ENCODE measurements around the gene GABRR2.

Gene GABRR2

GRCh38 chr6:89282749-89283148, 32.4 kb downstream of the GABRR2 start:
- CTCF ChIA-PET: interaction anchor here (1.5 kb wide), 1 partner anchor 17 kb away, joined by 5 read pairs; no protein-coding TSS in a partner anchor
- no peak for DNase-seq (ENCODE audit: extremely low spot score)
- no peak for TF ChIP-seq BHLHE40 (IDR thresholded peaks at IDR 0.05; ENCODE audit: borderline replicate concordance)
- TF ChIP-seq SUZ12 (IDR thresholded peaks at IDR 0.05): no peak
- TF ChIP-seq TARDBP (IDR thresholded peaks at IDR 0.05): no peak
- no peak for TF ChIP-seq L3MBTL2 (conservative IDR thresholded peaks at IDR 0.05)
- no peak for TF ChIP-seq ARNT (IDR thresholded peaks at IDR 0.05)
- TF ChIP-seq, protein P1, sequence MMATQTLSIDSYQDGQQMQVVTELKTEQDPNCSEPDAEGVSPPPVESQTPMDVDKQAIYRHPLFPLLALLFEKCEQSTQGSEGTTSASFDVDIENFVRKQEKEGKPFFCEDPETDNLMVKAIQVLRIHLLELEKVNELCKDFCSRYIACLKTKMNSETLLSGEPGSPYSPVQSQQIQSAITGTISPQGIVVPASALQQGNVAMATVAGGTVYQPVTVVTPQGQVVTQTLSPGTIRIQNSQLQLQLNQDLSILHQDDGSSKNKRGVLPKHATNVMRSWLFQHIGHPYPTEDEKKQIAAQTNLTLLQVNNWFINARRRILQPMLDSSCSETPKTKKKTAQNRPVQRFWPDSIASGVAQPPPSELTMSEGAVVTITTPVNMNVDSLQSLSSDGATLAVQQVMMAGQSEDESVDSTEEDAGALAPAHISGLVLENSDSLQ (IDR thresholded peaks at IDR 0.05): no peak
- no peak for TF ChIP-seq FOXA1 (IDR thresholded peaks at IDR 0.05)
- no peak for TF ChIP-seq ELF4 (IDR thresholded peaks at IDR 0.05)
- no peak for TF ChIP-seq FOXM1 (IDR thresholded peaks at IDR 0.05; ENCODE audit: borderline replicate concordance)
- TF ChIP-seq LEF1 (IDR thresholded peaks at IDR 0.05; ENCODE audit: borderline replicate concordance): no peak
- POLR2A ChIA-PET: no interaction called here

GRCh38 chr6:89281779-89282246, 33.3 kb downstream of the GABRR2 start:
- TF ChIP-seq FOXA1 (IDR thresholded peaks at IDR 0.05): no peak
- no peak for TF ChIP-seq FOXK2 (IDR thresholded peaks at IDR 0.05)
- TF ChIP-seq, protein P1 (IDR thresholded peaks at IDR 0.05): peak; percentile 44; the same call in 1 of the 2 replicates
- POLR2A ChIA-PET: no interaction called here
- DNase-seq (ENCODE audit: extremely low spot score): peak; percentile 86
- CTCF ChIA-PET: interaction anchor here (0.7 to 1.5 kb wide), 4 partner anchors 16 to 124 kb away, joined by 3 to 5 read pairs (median 3); no protein-coding TSS in a partner anchor

DNA sequence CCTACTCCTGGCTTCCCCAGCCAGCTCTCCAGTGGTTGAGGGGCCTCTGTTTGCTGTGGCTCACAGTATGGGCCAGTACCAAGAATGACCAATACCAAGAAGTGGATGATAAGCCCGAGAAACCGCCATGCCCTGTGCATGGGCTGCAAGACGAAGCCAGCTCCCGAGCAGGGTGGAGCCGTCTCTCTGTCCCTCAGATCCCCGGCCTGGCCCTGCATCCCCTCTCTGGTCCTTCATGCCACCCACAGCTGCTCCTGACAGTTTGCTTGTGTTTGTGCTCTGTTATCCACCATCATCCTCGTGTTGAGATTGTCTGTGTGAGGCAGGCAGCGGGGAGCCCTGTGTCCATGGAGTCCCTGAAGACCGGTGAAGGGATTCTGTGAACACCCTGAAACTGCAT, 36.1 kb downstream of the GABRR2 start:
- no peak for DNase-seq (ENCODE audit: extremely low spot score)
- ChIA-PET POLR2A (no interaction called here), CTCF (no interaction called here)
- TF ChIP-seq FOXM1 (IDR thresholded peaks at IDR 0.05; ENCODE audit: borderline replicate concordance): no peak
- no peak for TF ChIP-seq ZNF384 (IDR thresholded peaks at IDR 0.05)
- TF ChIP-seq NFRKB (IDR thresholded peaks at IDR 0.05): no peak
- TF ChIP-seq, protein P1 (IDR thresholded peaks at IDR 0.05): no peak
- TF ChIP-seq HDGF (IDR thresholded peaks at IDR 0.05; ENCODE audit: borderline replicate concordance): no peak
- no peak for TF ChIP-seq TARDBP (IDR thresholded peaks at IDR 0.05)
- no peak for TF ChIP-seq LEF1 (IDR thresholded peaks at IDR 0.05; ENCODE audit: borderline replicate concordance)
- no peak for TF ChIP-seq ELF4 (IDR thresholded peaks at IDR 0.05)
- TF ChIP-seq SP1 (IDR thresholded peaks at IDR 0.05): no peak
- no peak for TF ChIP-seq ARNT (IDR thresholded peaks at IDR 0.05)
- no peak for TF ChIP-seq SUZ12 (IDR thresholded peaks at IDR 0.05)
- TF ChIP-seq FOXA1 (IDR thresholded peaks at IDR 0.05): no peak
- no peak for TF ChIP-seq BHLHE40 (IDR thresholded peaks at IDR 0.05; ENCODE audit: borderline replicate concordance)
- TF ChIP-seq CTBP1 (IDR thresholded peaks at IDR 0.05; ENCODE audit: borderline replicate concordance): no peak
- no peak for TF ChIP-seq L3MBTL2 (conservative IDR thresholded peaks at IDR 0.05)
- no peak for TF ChIP-seq FOXK2 (IDR thresholded peaks at IDR 0.05)

DNA sequence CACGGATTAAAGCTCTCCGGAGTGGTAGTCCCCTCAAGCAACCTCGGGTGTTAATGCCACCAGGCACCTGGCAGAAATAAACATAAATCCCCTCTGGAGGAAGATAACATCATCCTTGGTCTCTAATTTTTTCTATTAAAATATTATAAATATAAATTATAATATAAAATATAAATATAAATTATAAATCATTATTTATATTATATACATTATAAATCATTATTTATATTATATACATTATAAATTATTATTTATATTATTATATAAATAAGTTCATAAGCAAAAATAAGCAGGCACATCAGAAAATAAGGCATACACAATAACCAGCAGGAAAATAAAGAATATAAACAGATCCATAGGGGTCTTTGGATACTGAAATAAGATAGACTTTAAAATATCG, 39.2 kb downstream of the GABRR2 start:
- ChIA-PET POLR2A (no interaction called here), CTCF (no interaction called here)
- DNase-seq (ENCODE audit: extremely low spot score): no peak
- TF ChIP-seq SUZ12 (IDR thresholded peaks at IDR 0.05): no peak
- TF ChIP-seq TARDBP (IDR thresholded peaks at IDR 0.05): no peak

DNA sequence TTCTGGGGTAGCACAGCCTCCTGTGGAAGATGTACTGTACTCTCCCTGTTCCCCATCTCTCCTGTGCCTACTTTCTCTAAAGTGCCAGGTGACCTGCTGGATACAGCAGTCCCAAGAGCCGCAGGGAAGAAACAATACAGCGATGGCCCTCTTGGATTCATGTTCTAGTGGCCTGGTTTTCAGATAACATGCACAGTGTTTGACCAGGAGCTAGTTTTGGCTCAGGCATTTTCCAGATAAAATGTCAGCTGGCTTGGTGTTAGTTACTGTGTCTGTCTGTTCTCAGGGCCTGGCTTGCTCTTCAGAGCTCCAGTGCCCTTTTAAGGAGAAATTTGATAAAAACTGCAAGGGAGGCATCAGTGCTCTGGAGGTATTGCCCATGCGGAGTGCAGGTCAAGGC, 41.3 kb downstream of the GABRR2 start:
- ChIA-PET POLR2A (no interaction called here), CTCF (no interaction called here)
- TF ChIP-seq ARNT (IDR thresholded peaks at IDR 0.05) (no peak), ZNF384 (IDR thresholded peaks at IDR 0.05) (no peak), FOXA1 (IDR thresholded peaks at IDR 0.05) (no peak), HDGF (IDR thresholded peaks at IDR 0.05; ENCODE audit: borderline replicate concordance) (no peak), SP1 (IDR thresholded peaks at IDR 0.05) (no peak), FOXM1 (IDR thresholded peaks at IDR 0.05; ENCODE audit: borderline replicate concordance) (no peak), LEF1 (IDR thresholded peaks at IDR 0.05; ENCODE audit: borderline replicate concordance) (no peak), ELF4 (IDR thresholded peaks at IDR 0.05) (no peak), FOXK2 (IDR thresholded peaks at IDR 0.05) (no peak)

GRCh38 chr6:89272596-89272995, 42.5 kb downstream of the GABRR2 start:
- ChIA-PET CTCF (no interaction called here), POLR2A (no interaction called here)
- TF ChIP-seq SP1 (IDR thresholded peaks at IDR 0.05) (no peak), TARDBP (IDR thresholded peaks at IDR 0.05) (no peak), ELF4 (IDR thresholded peaks at IDR 0.05) (no peak), ZNF384 (IDR thresholded peaks at IDR 0.05) (no peak), SUZ12 (IDR thresholded peaks at IDR 0.05) (no peak), HDGF (IDR thresholded peaks at IDR 0.05; ENCODE audit: borderline replicate concordance) (no peak), FOXA1 (IDR thresholded peaks at IDR 0.05) (no peak), FOXK2 (IDR thresholded peaks at IDR 0.05) (no peak), NFRKB (IDR thresholded peaks at IDR 0.05) (no peak), ARNT (IDR thresholded peaks at IDR 0.05) (no peak), BHLHE40 (IDR thresholded peaks at IDR 0.05; ENCODE audit: borderline replicate concordance) (no peak), CTBP1 (IDR thresholded peaks at IDR 0.05; ENCODE audit: borderline replicate concordance) (no peak), LEF1 (IDR thresholded peaks at IDR 0.05; ENCODE audit: borderline replicate concordance) (no peak), FOXM1 (IDR thresholded peaks at IDR 0.05; ENCODE audit: borderline replicate concordance) (no peak), L3MBTL2 (conservative IDR thresholded peaks at IDR 0.05) (no peak)
- TF ChIP-seq, protein P1 (IDR thresholded peaks at IDR 0.05): no peak
- DNase-seq (ENCODE audit: extremely low spot score): no peak

More for the DNA sequence above, 41.3 kb downstream of the GABRR2 start:
- DNase-seq (ENCODE audit: extremely low spot score): no peak

All from HEK293T (cell line).